Stimulated activated CD4-positive, alpha-beta T cell treated with anti-CD3 and anti-CD28 coated beads, Interleukin-12 subunit alpha, Interleukin-12 subunit beta, amount 100 ng/mL, for 48 hours (primary cell): ENCODE data around the gene KIF18B.

ENCODE experiments used
- DNase-seq, 3 donors: peaks; one replicate each; pipeline ENCODE4 v3.0.0-alpha.2; 2020; ENCODE audit warnings: low read depth in 2 of 3, low spot score in 1 of 3

The KIF18B gene

GRCh38 chr17:44884941-44885340 lies 62.6 kb downstream of the KIF18B start:
- no peak for DNase-seq

GRCh38 chr17:44881145-44881544 lies 66.4 kb downstream of the KIF18B start:
- no peak for DNase-seq

GRCh38 chr17:44880062-44880461 lies 67.5 kb downstream of the KIF18B start:
- DNase-seq, result no peak

- no peak for DNase-seq
Measured at GRCh38 chr17:44879376-44879775, 68.2 kb downstream of the KIF18B start.

GRCh38 chr17:44878627-44879221 lies 68.8 kb downstream of the KIF18B start:
- peak in 1 of 3 donors; percentile 14 for DNase-seq

- no peak for DNase-seq
Measured at GRCh38 chr17:44877121-44877520, 70.5 kb downstream of the KIF18B start.

GRCh38 chr17:44875761-44876160 lies 71.8 kb downstream of the KIF18B start:
- no peak for DNase-seq
